ENCODE measurements around the gene B3GAT3.

- TF ChIP-seq CTCF (IDR thresholded peaks at IDR 0.05) (no peak), POLR2A (IDR thresholded peaks at IDR 0.05) (no peak)
These were observed 47.8 kb upstream of the B3GAT3 start for GRCh38 chr11:62669420-62670161.
